Measurements from ENCODE around the gene CLDN12.
A peak's percentile ranks its signal among the peaks of the same experiment; 100 is the strongest.
"Not testable (repeated sequence)": the region's sequence is repeated elsewhere in the genome, so short reads cannot be mapped to it uniquely, and the experiment has no call there.

CLDN12 gene

DNA sequence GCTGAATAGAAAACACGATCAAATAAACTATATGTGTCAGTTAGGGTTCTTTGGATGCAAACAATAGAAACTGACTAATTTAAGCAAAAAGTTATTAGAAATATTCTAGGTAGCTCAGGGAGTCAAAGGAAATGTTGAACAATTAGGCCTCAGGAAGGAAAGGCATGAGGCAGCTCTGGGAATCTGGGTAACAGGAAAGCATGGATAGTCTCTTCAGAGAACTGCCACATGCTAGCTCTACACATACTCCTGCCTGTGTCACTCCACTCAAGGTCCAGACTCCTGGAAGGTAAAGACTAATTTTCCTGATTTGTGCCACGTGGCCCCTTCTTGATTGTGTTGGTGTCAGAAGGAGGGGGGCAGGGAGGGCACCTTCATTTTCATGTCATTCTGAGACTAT lies 42.4 kb downstream of the CLDN12 start:
- DNase-seq: no peak

DNA sequence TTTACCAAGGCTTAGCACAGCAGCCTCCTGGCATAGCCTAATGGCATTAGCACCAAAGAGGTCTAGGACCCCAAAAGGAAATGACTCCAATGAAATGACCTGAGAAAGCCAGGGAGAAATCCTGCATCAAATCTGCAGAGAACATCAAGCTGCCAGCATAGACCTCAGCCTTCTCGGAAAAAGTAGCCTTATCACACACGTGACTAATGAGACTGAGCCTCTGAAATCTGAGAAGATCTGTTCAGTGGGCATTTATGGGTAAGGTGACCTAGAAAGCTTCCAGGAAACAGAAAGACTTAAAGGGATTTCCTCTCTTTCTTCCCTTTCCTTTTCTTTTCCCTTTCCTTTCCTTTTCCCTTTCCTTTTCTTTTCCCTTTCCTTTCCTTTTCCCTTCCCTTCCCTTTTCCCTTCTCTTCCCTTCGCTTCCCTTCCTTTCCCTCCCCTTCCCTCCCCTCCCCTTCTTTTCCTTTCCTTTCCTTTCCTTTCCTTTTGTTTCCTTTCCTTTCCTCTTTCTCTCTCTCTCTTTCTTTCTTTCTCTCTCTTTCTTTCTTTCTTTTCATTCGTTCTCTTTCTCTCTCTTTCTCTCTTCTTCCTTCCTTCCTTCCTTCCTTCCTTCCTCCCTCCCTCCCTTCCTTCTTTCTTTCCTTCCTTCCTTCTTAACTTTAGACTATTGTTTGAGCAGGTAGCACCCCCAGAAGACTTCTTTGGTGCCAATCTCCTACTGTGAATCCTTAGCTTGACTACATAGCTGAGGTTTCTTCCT lies 43.1 kb downstream of the CLDN12 start:
- no peak for DNase-seq

DNA sequence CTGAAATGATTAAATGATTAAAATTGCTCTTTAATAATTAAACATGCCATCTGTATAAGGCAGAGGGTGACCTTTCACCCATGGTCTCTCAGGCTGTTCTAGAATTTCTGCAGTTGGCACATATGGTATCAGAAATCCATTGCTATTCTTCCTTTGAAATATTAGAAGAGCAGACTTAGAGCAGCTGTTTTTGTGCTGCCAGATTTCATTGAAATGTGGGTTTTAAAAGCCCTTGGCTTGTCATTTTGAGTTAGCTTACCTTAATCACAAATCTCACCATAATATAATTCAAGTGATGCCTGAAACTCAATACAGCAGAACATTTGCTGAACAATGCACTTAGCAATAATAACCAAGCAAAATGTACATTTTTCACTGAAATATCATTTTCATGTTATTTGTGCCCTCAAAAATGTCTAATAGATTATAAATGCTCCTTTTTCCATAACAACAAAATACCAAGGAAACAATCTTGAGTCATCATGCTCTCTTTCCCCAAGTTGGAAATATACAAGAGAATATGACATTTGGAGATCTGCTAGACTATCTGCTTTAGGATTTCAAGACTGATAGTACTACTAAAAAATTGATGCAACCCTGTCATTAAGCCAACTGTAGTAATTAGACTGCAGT lies 50.1 kb downstream of the CLDN12 start:
- DNase-seq: no peak

DNA sequence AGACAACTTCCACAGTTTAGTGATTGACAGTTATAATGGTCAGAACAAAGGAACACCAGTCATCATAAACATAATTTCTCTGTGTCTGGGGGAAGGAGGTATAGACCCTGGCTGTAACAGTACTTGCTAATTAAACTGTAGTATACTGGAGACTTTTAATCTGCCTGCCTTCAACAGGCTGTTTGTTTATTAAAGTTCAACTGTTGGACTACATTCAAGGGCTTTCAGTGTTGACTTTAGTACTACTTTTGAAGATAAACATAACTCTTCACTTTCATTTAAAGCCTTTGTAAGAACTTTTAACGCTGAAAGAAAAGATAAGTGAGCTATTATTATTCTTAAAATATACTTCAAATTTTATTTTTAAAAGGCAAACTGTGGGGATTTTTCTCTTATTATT lies 50.7 kb downstream of the CLDN12 start:
- DNase-seq: no peak

DNA sequence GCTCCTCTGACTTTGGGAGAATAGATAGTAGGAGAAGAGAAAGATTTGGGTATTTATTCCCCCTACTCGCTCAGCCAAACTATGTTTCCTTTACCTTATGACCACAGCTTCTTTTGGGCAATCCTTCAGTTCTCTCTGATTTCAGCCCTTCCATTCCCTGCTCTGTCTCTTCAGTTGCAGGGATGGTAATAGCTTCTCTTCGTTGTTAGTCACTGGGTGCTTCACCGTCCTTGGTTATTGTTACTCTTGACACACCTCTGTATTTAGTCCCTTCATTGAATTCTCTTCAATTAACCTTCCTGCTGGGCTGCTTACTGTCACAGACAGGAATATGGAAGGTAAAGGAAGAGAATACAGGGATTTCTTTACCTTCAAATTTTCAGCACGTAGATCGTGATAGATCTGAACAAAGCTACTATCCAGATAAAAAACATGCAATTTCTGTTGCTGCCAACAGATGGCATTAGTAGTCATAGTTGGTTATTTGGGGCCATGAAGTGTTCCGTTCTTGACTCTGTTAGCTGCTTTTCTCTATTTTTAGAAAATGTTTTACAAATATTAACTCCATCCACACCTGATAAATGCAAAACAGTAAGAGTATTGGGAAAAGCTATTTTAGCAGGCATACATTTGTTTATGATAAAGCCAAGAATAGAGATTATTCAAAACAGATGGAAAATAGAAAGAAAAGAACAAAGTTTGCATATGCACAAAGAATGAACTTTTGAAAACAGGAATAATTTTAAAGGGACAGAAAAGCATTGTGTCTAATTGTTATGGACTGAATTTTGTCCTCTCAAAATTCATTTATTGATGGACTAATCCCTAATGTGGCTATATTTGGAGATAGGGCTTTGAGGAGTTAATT lies 52.1 kb downstream of the CLDN12 start:
- DNase-seq: peak; percentile 11

DNA sequence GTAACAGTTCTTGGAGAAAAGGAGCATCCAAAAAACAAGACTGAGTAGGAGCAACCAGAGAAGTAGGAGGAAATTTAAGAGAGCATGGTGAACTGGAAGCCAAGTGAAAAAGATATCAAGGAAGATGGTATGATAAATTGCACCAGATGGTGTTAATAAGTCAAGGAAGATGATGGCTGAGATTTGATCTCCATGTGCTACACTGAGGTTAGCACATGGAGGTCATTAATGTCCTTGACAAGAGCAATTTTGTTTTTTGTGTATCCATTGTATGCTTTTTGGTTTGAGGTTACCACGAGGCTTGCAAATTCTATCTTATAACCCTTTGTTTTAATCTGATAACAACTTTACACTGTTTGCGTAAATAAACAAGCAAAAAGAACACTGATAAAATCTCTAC lies 54.8 kb downstream of the CLDN12 start:
- no peak for DNase-seq

DNA sequence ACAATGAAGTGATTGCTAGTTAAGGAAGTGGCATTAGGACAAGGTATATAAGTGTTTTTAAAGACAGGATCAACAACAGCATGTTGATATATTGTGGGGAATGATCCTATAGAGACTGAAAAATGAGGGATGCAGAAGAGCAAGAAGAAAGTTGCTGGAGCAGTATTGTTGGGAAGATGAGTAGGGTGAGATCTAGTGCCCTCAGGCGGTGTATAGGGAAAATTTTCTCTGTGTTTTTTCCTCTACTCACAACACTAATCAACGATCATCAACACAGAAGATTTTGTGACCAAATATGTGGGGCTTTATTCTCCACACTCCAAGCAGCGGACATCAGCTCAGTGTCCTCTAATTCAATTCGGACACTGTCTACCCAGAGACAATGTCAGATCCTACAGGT lies 56.6 kb downstream of the CLDN12 start:
- DNase-seq: no peak

DNA sequence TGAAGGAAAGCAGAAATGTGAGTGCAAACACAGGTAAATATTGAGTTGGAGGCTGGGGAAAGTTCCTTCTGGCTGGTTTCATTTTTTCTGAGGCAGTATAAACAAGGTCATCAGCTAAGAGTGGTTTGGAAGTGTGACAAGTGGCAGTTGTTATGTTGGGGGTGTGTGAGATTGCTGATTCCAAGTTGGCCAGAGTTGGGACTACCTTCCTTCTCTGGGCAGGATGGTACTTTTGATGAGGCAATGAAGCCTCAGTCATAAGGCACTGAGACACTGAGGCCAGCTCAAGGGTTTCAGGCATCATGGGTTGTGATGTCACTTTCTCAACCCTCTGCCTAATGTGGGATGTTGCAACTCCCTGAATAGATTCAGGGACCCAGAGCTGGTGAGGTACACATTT lies 58.0 kb downstream of the CLDN12 start:
- no peak for DNase-seq

DNA sequence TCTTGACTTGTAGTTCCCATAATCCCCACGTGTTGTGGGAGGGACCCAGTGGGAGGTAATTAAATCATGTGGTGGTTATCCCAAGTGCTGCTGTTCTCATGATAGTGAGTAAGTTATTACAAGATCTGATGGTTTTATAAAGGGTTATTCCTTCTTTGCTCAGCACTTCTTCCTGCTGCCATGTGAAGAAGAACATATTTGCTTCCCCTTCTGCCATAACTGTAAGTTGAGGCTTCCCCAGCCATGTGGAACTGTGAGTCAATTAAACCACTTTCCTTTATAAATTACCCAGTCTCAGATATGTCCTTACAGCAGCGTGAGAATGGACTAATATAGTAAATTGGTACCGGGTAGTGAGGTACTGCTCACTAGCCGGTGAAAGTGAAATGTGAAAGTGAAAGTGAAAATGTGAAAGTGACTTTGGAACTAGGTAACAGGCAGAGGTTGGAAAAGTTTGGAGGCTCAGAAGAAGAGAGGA lies 59.9 kb downstream of the CLDN12 start:
- not testable (repeated sequence) for DNase-seq

Measured in stimulated activated CD4-positive, alpha-beta T cell treated with anti-CD3 and anti-CD28 coated beads, Interleukin-4, amount 100 ng/mL, for 24 hours (primary cell).